HG03342 (cell line): ENCODE results near the gene FNDC5.

Experiments used
- ATAC-seq: cut with Tn5 transposase; IDR thresholded peaks from one replicate; pipeline ENCODE4 v1.9.1; 2021; ENCODE audit warnings: mild to moderate bottlenecking, moderate library complexity; ENCODE audit not compliant: unreplicated experiment

Gene FNDC5

DNA sequence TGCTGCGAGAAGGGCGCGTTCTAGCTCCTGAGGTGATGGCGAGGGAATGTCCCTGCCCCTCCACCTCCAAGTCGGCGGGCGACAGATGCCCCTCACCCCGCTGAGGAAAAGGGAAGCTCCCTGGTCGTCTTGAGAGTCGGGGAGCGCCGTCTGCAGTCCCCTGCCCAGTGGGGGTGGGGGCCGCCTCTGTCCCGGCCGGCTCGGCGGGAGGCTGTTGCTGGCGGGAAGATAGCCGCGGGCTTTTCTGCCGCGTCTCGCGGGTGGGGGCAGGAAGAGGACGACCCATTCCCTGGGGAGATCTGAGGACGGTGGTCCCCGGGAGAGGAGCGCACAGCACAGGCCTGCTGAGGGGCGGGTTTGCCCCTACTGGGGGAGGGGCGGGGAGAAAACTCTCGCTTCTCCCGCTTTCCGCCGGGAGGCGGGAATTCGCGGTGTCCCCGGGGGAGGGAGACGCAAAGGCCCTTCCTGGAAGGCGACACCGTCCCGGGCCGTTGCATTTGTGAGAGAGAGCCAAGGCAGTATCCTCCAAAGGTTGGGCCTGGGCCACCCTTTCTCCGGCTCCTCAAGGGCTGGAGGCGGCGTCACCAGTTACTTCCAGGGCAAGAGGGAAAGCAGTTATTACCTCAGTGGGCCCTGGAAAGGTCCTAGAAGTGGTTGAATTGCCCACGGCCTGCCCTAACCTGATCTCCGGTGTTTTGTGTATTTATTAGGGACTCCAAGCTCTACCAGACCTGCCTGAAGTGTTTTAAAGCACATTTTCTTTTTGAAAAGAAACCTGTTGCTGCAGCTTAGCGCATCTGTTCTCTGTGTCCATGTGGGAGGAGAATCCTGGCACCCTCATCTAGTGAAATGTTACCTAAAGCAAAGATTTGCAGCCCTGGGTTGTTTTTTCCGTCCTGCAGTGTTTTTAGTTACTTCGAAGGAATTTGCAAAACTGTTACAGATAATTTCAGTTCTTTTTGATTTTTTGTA is 52.6 kb downstream of the FNDC5 start:
- peak; percentile 13 for ATAC-seq

DNA sequence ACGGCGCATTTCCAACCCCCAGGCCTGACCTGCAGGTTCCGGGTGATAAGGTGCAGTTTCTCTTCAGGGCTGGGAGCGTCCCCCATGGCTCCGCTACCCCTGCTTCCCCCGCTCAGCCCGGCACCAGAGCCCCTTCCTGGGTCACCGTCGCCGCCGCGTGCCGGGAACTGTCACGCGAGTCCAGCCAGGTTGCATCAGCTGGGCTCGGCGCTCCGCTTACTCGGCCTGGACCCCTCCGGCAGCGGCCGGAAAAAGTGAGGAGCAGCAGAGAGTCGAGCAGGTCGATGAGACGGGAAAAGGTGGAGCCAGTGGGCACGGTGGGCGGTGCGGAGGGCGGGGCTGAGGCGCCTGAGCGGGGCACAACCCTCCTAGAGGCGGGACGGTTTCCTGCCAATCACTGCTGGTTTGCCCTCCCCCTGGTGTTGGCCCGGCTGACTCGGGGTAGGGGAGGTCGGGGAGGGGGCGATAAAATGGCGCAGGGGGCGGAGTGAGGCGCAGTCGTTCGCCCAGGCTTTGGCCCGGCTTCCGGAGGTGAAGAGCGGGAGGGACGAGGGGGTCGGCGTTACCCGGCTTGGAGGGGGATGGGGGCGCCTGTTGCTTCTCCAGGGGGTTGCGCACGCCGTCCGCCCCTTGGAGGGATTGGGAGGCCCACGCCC is 53.4 kb downstream of the FNDC5 start, which contains the start of the genes S100PBP and YARS1:
TSS of gene S100PBP (plus strand) at position 495 of the 656 bp plus-strand sequence. CDS start 8,447 bp downstream, outside the sequence.
TSS of gene YARS1 (minus strand) at position 200 of the 656 bp plus-strand sequence. CDS start at position 86, 114 bp downstream.
- ATAC-seq, result peak; percentile 84

DNA sequence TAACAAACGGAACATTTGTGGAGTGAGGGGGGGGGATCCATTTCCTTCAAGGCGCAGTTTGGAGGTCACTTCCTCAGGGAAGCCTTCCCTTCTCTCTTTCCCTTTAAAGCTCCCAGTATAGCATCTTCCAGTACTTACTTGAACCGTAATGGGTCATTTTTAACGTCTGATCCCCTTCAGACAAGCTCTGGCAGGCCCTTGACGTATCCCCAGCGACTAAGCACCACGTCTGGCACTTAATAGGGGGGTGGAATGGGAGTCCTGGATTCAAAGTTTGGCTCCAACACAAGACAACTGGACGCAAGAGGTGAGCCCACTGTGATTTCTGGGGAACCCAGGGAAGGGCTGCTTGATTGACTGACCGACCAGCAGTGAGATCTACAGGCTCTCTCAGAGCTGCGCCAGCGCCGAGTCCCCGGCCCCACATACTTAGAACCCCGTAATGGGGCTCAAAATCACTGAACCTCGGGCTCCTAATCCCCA is 54.0 kb downstream of the FNDC5 start:
- ATAC-seq, result peak; percentile 12

DNA sequence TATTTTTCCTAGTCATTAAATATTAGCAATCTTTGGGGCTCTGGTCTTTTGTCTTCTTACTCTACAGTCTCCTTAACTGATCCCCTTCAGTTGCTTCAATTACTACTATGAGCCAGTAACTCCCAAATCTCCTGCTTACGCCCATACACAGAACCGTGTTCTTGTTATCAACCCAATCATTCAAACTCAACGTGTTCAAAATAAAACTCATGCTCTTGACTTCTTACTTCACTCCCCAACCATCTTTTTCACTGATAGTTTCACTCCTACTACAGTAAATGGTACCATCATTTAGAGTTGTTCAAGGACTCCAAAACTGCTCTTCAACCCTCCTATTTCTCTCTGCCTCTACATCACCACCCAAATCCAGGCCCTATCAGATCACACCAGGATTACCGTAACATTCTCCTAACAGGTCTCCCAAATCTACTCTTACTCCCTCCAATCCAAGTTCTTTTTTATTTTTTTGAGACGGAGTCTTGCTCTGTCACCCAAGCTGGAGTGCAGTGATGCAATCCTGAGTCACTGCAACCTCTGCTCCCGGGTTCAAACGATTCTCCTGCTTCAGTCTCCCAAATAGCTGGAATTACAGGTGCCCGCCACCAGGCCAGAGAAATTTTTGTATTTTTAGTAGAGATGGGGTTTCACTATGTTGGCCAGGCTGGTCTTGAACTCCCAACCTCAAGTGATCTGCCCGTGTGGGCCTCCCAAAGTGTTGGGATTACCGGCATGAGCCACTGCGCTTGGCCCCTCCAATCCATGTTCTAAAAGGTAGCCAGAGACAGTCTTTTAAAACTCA is 56.6 kb downstream of the FNDC5 start:
- no peak for ATAC-seq
